SU-DHL-6 (cell line): Measurements from ENCODE around the gene C5orf63.

Experiments used
- EZH2phosphoT487 ChIP-seq: fragments of 200-600 bp; sonication (generic), shearing (Covaris generic); conservative IDR thresholded peaks from 2 replicates; pipeline ENCODE4 v1.6.1; 2018; ENCODE audit warnings: mild to moderate bottlenecking, antibody characterized with exemption, low read length, moderate library complexity, mixed read lengths
- TF ChIP-seq, protein P1 (sequence below): fragments of 200-600 bp; sonication (generic); IDR thresholded peaks from one replicate; pipeline ENCODE4 v1.5.1; 2017; ENCODE audit warnings: antibody characterized with exemption, mild to moderate bottlenecking, low read length, moderate library complexity; ENCODE audit not compliant: insufficient read depth, poor library complexity, severe bottlenecking

DNA sequence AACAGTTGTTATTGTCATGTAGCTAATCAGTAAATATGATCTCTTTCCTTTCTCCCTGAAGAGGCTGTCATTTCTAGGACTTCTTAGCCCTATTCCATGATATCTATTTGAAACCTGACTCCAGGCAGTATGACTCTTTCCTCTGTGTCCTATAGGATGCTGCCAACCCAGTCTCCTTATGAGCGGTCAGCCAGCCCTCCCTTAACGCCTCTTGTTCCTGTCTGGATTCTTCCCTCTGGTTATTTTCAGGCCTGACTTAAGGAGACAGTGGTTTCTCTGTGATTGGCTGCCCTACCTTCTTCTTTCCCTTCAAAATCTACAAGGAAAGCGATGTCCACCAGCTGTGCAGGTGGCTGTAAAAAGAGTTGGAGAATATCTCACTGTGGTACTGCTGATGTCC lies 19.4 kb upstream of the C5orf63 start:
- TF ChIP-seq, protein P1, sequence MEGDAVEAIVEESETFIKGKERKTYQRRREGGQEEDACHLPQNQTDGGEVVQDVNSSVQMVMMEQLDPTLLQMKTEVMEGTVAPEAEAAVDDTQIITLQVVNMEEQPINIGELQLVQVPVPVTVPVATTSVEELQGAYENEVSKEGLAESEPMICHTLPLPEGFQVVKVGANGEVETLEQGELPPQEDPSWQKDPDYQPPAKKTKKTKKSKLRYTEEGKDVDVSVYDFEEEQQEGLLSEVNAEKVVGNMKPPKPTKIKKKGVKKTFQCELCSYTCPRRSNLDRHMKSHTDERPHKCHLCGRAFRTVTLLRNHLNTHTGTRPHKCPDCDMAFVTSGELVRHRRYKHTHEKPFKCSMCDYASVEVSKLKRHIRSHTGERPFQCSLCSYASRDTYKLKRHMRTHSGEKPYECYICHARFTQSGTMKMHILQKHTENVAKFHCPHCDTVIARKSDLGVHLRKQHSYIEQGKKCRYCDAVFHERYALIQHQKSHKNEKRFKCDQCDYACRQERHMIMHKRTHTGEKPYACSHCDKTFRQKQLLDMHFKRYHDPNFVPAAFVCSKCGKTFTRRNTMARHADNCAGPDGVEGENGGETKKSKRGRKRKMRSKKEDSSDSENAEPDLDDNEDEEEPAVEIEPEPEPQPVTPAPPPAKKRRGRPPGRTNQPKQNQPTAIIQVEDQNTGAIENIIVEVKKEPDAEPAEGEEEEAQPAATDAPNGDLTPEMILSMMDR = no peak
- no peak for TF ChIP-seq EZH2phosphoT487
